ENCODE data around the gene TMEM107.

Gene TMEM107

GRCh38 chr17:8176197-8176940, at the start of gene TMEM107:
TSS of gene TMEM107 (minus strand) at chr17:8176380. CDS start at chr17:8176286, 94 bp downstream.
- TF ChIP-seq CTCF (IDR thresholded peaks at IDR 0.05; ENCODE audit: extremely low read depth, insufficient read depth, missing control alignments), result no peak
- peak; percentile 85 for DNase-seq (ENCODE audit: low spot score)
- in situ Hi-C loops (cut with MboI; ENCODE audit: low pct_unique_long_range_greater_than_20kb, low sequenced_read_pairs, unreplicated experiment), result no loop called here

- no peak for TF ChIP-seq CTCF (IDR thresholded peaks at IDR 0.05; ENCODE audit: extremely low read depth, insufficient read depth, missing control alignments)
- in situ Hi-C loops (cut with MboI; ENCODE audit: low pct_unique_long_range_greater_than_20kb, low sequenced_read_pairs, unreplicated experiment), result no loop called here
- DNase-seq (ENCODE audit: low spot score), result no peak
Observed at GRCh38 chr17:8224891-8225812, 49.0 kb upstream of the TMEM107 start.

GRCh38 chr17:8223356-8224126, 47.4 kb upstream of the TMEM107 start:
- in situ Hi-C loops (cut with MboI; ENCODE audit: low pct_unique_long_range_greater_than_20kb, low sequenced_read_pairs, unreplicated experiment), result no loop called here
- TF ChIP-seq CTCF (IDR thresholded peaks at IDR 0.05; ENCODE audit: extremely low read depth, insufficient read depth, missing control alignments), result peak; percentile 51
- DNase-seq (ENCODE audit: low spot score), result peak; percentile 42

GRCh38 chr17:8222630-8223355, 46.6 kb upstream of the TMEM107 start:
- in situ Hi-C loops (cut with MboI; ENCODE audit: low pct_unique_long_range_greater_than_20kb, low sequenced_read_pairs, unreplicated experiment), result no loop called here
- TF ChIP-seq CTCF (IDR thresholded peaks at IDR 0.05; ENCODE audit: extremely low read depth, insufficient read depth, missing control alignments), result no peak
- DNase-seq (ENCODE audit: low spot score), result peak; percentile 71

- peak; percentile 62 for DNase-seq (ENCODE audit: low spot score)
- in situ Hi-C loops (cut with MboI; ENCODE audit: low pct_unique_long_range_greater_than_20kb, low sequenced_read_pairs, unreplicated experiment), result no loop called here
- no peak for TF ChIP-seq CTCF (IDR thresholded peaks at IDR 0.05; ENCODE audit: extremely low read depth, insufficient read depth, missing control alignments)
Observed at GRCh38 chr17:8222380-8222629, 46.1 kb upstream of the TMEM107 start.
